ENCODE measurements around the gene GRIP1. TPM values are rescaled to one million over a fixed set of nuclear protein-coding genes. Genes with fewer than 3 reads are reported as not detected.
A peak's percentile ranks its signal among the peaks of the same experiment; 100 is the strongest.
"Not testable (repeated sequence)": the region's sequence is repeated elsewhere in the genome, so short reads cannot be mapped to it uniquely, and the experiment has no call there.

GRIP1 gene
- total RNA-seq, 1 donor from 2014 or later, result 20.5 TPM

- no peak for DNase-seq (ENCODE audit: low spot score)
Measured at GRCh38 chr12:66323017-66323416, 355.9 kb downstream of the GRIP1 start.

GRCh38 chr12:66321435-66321834 lies 357.4 kb downstream of the GRIP1 start:
- DNase-seq (ENCODE audit: low spot score), result no peak

DNA sequence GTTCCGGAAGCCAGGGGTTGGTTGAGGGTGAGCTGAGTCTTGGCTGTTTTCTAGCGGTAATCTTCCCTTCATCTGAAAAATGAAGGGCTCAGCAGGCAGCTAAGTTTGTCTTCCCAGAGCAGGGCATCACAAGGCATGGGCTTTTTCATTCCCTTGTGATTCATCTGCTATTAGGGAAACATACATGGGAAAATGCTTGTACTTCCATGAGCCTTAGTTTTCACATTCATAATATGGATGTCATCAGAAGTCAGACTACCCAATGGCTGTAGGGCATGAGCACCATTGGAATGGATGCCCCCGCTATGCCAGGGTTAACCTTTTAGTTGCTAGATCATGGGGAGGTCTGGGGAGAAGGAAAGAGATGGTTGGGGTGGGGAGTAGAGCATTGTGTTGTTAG lies 357.9 kb downstream of the GRIP1 start:
- DNase-seq (ENCODE audit: low spot score), result no peak

DNA sequence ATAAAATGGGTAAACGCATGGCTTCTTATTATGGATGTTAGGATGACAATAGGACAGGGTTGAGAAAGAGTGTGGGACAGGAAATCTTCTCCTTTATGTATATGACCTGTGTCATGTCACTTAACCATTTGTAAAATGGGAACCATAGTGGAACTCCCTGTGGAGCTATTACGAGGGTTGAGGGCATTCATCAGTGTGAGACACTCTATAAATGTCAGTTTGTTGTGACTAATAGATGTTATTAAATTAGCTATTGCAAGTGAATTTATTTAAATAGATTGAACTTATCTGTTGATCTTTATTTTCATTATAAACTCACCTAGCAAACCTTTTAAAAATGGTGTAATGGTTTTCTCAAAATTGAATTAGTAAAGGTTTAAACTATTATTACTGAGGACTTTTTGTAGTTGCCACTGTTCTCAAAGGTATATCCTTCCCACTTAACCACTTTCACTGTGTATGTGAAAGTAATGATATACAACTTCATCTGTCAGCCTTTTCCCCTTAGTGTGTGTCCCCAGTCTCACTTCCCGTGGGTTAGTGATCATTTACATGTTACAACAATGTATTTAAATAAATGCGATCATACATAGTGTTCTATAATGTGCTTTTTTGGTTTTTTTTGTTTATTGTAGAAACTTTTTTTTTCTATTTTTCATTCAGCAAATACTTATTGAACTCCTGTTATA lies 359.5 kb downstream of the GRIP1 start:
- no peak for DNase-seq (ENCODE audit: low spot score)

DNA sequence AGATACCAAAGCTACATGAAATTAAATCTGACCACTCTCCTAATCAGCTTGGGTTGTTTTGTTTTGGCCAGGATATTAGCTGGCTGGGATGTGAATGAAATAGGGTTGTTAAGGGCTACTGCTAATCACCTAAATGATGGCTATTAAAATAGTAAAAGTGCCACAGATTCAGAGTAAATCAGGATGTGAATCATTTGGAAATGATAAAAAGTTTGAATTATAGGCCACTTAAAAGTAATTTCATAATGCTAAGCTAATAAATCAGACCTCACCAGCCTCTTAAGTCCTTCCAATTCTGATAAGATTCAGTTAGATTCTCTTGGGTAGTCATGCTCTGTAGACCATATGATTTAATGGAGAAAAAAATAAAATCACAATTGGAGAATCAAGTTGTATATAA lies 364.6 kb downstream of the GRIP1 start:
- DNase-seq (ENCODE audit: low spot score), result no peak

DNA sequence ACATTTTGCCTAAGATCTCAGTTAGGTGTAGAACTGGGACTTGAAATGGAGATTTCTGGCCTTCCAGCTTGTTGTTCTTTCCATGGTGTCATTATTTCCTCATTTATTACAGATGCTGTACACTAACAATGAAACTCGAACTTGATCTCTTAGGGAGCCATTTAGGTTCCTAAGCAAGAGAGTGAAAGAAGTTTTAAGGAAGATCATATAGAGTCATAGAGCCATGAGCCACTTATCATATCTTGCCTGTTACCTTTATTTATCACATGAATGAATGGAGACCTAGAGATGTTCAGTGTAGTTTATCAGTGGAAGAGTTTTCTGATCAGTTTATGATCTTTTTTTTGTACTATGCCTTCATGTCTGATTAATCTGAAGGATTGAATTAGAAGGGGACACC lies 366.7 kb downstream of the GRIP1 start:
- DNase-seq (ENCODE audit: low spot score), result no peak

GRCh38 chr12:66309606-66310005 lies 369.3 kb downstream of the GRIP1 start:
- no peak for DNase-seq (ENCODE audit: low spot score)

DNA sequence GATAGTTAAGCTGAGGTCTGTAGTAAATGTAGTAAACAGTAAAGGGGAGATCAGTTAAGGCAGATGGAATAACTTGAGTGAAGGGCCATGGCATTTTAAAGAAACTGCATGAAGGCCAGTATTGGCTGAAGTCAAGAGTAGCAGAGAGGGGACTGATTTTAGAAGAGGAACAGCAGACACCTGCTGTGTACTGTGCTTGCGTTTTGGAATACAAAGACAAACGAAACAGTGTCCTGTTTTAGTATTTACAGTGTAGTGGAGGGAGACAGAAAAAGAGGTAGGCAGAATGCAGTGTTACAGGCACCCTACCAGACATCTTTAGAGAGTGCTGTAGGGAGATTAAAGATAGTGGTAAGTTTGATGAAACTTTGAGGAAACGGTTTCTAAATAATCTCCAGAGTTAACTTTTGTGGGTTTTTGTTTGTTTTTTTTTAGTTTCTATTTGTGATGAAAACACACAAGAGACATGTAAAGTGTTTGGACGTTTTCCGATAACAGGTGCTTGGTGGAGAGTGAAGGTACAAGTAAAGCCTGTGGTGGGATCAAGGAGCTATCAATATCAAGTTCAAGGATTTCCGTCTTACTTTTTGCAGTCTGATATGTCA lies 374.5 kb downstream of the GRIP1 start:
- no peak for DNase-seq (ENCODE audit: low spot score)

DNA sequence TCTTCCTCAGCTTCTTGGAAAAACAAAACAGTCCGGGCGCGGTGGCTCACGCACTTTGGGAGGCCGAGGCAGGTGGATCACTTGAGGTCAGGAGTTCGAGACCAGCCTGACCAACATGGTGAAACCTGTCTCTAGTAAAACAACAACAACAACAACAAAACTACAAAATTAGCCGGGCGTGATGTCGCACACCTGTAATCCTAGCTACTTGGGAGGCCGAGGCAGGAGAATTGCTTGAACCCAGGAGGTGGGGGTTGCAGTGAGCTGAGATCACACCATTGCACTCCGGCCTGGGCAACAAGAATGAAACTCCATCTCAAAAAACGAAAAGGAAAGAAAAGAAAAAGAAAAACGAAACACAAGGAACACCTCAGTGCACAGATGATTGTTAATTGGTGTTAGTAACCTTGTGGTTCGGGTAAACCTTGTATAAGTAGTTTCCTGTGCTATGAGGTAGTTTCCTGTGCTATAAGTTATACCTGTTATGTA lies 375.5 kb downstream of the GRIP1 start:
- DNase-seq (ENCODE audit: low spot score), result not testable (repeated sequence)

- no peak for DNase-seq (ENCODE audit: low spot score)
Measured at GRCh38 chr12:66302827-66303169, 376.1 kb downstream of the GRIP1 start.

- peak; percentile 99 for DNase-seq (ENCODE audit: low spot score)
Measured at GRCh38 chr12:66301944-66302826, 376.7 kb downstream of the GRIP1 start, which contains the start of gene HELB. TSS of gene HELB (plus strand) at chr12:66302493. CDS start at chr12:66302604, 111 bp downstream.

DNA sequence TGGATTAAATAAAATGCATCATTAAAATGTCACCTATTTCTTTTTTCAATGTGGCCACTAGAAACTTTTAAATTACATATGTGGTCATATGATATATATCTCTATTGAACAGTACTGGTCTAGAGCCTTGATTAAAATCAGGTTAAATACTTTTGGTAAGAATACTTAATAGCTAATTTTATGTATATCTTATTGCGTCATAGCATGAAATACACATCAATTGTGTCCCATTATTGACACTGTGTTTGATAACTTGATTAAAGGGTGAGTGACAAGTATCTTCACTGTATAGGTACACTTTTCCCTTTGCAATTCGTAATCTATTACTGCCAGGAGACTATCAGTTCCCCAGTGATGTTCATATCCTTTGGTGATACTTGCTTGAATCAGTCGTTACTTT lies 381.0 kb downstream of the GRIP1 start:
- no peak for DNase-seq (ENCODE audit: low spot score)

All from umbilical cord (tissue), 2 donors.